GM19328 (cell line): ENCODE data around the gene STARD7.
"Not testable (repeated sequence)": the region's sequence is repeated elsewhere in the genome, so short reads cannot be mapped to it uniquely, and the experiment has no call there.

Experiments
- ATAC-seq: cut with Tn5 transposase; IDR thresholded peaks from one replicate; pipeline ENCODE4 v1.9.1; 2021; ENCODE audit warnings: mild to moderate bottlenecking, moderate library complexity; ENCODE audit not compliant: unreplicated experiment

STARD7 gene

DNA sequence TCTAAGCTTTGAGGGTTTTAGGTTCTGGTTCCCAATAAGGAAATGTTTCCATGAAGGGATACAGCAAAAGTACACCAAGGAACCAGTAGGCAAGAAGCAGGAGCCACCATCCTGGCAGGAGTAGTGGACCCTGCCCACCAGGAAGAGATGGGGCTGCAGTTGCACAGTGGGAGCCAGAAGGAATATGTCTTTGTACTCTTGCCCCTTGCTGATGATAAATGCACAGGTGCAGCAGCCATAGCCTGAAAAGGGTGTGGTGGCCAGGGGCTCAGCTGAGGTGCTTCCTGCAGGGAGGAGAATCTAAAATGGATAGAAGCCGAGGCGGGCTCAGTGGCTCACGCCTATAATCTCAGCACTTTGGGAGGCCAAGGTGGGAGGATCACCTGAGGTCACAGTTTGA, 29.6 kb upstream of the STARD7 start:
- ATAC-seq: no peak

DNA sequence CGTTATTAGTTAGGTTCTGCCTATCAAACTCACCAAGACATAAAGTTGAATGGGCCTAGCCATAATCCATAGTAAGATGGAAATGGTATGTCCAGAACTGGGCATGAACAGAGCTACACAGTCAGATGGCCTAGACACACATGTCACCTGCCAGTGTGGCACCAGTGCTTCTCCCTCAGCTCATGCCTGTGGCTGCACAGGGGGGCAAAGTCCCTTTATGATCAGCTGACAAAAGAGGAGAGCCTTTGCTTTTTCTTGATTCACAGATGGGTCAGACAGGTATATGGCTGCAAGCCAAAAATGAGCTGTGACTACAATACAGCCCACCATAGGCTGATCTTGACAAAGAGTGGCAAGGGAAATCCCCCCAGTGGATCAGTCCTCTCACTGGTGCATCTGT, 28.3 kb upstream of the STARD7 start:
- no peak for ATAC-seq

DNA sequence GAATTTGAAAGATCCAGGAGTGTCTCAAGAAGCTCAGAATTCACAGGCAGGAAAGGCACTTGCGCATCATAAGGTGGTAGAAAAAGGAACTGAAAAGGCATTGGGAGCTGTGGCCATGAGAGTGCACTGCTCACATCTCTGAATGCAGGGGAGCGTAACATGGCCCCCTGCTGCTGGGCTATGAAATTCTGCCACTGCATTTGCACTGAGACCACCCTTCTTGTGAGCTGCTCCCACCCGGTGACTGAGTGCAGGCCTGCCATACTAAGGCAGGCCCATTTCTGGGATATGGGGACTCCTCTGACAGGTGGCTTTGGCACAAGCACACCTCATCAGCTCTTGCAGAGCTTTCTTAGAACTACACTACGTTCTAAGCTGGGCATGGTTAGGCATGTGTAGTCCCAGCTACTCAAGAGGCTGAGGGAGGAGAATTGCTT, 25.3 kb upstream of the STARD7 start:
- ATAC-seq: peak; percentile 77

DNA sequence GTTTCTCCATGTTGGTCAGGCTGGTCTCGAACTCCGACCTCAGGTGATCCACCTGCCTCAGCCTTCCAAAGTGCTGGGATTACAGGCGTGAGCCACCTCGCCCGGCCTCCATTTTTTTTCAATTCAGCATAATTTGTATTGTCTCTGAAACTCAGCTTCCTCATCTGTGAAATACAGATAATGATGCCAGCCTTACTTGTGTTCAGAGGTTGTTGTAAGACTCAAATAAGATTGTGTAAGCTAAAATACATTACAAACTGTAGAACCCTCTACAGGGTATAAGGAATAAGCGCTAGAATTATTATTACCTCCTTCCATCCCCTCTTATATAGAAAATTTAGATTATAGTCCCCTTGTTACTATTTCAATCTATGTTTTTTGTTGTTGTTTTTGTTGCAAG, 24.8 kb upstream of the STARD7 start:
- no peak for ATAC-seq

DNA sequence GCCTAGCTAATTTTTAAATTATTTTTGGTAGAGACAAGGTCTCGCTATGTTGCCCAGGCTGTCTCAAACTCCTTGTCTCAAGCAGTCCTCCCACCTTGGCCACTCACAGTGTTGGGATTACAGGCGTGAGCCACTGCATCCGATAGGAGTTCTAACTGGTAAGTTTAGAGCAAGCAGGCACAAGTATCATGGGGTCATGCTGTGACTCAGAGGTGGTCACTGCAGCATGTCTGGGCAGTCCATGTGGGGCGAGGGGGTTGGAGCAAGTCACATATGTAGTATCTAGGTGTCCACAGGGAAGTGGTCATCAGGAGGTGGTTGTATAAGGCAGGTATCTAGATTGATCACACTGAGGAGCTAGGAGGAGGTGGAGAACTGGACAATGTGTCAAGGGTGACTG, 22.7 kb upstream of the STARD7 start:
- no peak for ATAC-seq

DNA sequence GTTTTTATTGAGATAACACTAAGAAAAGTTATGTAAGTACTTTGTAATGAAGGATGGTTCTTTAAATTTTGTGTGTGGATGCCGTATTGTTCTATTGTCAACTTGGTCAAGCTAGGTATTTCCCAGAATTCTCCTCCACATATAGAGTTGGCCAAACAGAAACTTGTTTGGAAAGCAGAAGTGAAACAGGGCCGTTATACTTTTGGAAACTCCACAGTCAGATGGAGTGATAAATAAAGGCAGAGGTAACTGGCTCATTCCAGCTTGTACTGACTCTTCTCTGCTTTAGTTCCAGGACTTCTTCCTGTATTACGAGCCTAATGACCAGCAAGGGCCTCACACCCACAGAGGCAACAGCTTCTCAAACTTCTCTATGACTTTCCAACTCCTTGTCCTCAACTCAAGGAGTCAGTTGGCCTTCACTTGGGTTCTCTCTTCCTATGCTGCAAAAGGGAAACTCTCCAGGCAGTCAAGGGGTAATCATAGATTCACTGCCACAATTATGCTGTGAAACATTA, 16.4 kb upstream of the STARD7 start:
- no peak for ATAC-seq

DNA sequence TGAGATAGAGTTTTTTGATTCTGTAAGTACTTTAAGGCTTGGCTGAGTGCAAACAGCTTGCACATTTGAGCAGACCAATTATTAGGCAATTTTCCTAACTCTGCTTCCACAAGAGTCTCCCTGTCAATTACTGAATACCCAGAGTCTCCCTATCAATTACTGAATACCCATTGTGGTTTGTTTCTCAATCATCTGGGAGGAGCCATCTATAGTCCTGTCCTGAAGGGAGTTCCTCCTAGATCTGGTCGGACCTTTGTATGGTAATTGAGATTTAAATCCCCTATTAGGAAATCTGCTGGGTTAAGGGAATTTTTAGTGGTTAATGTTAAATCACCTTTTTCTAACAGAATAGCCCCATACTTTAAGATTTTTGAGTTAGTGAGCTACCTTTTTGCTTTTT, 12.5 kb upstream of the STARD7 start:
- not testable (repeated sequence) for ATAC-seq

DNA sequence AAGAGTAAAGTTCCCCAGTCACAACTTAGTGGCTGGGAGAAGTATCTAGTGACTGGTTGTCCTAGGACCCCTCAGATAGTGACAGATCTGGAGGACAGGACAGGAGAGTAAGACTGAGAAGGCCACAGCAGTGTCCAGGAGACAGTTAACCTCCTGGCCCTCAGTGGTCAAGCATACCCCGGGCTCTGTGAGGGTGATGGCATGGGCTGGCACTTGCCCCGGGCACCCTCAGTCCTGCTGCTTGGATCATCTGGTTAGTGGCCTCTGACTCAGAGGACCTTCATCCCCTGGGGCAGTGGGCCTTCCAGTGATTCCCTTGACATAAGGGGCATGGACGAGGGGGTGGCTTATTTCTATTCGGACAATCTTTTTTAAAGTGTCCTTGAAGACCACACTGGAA, 11.3 kb upstream of the STARD7 start:
- ATAC-seq: not testable (repeated sequence)

DNA sequence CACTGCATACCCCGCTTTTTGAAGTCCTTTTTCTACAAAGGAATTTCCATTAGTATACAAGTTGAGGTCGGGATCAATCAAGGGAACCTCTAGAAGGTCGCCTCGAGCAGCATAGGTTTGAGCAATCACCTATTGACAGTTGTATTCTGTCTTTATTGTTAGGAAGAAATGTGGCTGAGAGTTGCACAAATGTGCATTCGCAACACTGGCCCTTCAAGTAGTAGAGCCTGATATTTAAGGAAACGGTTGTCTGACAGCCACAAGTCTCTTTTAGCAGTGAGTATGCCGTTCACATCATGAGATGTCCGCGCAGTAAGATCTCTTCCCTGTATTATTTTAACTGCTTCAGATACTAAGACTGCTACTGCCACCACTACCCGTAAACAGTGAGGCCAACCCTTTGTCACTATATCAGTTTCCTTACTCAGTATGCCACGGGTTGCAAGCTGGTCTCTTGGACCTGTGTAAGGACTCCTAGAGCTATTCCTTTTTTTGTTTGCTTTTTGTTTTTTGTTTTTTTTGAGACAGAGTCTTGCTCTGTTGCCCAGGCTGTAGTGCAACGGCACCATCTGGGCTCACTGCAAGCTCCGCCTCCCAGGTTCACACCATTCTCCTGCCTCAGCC, 10.0 kb upstream of the STARD7 start:
- ATAC-seq: no peak

DNA sequence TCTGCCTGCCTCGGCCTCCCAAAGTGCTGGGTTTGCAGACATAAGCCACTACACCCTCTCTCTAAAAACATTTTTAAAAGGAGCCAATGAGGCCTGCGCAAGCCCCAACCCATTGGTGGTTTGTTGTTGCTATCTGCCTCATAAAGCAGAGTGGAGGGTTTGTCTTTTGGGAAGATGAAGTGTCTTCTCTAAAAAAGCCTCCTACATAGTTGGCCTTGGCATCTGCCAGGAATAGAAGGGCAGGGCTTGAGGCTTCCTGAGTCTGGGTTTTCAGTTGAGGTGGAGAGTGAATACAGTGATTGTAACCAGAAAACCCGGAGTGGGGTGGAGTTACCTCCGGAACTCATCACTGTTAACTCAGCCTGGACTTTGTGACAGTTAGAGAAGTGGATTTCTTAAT, 5.9 kb upstream of the STARD7 start:
- no peak for ATAC-seq

DNA sequence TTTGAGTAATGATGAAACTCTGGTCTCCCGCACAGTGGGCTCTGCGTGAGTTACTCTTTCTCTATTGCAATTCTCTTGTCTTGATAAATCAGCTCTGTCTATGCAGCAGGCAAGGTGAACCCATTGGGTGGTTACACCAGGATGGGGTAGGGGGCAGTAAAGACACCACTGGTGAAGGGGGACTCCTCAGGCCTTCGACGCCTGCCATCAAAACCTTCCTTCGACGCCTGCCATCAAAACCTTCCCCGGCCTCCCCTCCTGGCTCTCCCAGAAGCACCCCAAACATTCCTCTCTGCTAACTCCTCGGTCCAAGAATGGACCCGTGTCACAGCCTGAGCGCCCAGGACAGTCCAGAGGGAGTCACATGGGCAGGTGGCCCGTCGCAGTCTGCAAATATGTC, 4.8 kb upstream of the STARD7 start:
- ATAC-seq: no peak

DNA sequence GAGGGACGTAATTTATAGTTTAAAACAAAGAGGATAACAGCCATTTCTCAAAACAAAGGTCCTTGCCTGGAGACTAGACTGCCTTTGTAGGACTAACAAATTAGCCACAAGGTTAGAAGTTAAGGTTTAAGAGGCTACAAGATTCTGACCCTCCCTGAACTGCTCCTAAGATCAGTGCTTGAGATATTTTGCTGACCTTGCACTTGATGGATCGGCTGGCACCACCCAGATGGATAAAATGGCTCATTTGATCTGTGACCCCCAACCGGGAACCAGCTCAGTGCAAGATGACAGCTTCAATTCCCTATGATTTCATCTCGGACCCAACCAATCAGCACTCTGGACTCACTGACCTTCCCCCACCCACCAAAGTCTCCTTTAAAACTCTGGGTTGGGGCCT, 3.7 kb upstream of the STARD7 start:
- no peak for ATAC-seq

DNA sequence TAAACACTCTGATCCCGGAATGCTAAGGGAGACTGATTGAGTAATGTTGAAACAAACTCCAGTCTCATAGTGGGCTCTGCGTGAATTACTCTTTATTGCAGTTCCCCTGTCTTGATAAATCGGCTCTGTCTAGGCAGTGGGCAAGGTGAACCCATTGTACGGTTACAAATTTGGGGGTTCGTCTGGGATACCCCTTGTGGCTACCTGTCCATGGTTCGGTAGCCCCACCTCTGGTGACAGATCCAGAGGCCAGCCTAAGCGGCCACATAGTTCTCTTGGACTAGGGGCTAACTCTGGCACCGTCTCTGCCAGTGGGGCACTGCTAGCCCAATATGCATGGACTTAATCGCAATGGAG, 1.1 kb upstream of the STARD7 start:
- no peak for ATAC-seq

DNA sequence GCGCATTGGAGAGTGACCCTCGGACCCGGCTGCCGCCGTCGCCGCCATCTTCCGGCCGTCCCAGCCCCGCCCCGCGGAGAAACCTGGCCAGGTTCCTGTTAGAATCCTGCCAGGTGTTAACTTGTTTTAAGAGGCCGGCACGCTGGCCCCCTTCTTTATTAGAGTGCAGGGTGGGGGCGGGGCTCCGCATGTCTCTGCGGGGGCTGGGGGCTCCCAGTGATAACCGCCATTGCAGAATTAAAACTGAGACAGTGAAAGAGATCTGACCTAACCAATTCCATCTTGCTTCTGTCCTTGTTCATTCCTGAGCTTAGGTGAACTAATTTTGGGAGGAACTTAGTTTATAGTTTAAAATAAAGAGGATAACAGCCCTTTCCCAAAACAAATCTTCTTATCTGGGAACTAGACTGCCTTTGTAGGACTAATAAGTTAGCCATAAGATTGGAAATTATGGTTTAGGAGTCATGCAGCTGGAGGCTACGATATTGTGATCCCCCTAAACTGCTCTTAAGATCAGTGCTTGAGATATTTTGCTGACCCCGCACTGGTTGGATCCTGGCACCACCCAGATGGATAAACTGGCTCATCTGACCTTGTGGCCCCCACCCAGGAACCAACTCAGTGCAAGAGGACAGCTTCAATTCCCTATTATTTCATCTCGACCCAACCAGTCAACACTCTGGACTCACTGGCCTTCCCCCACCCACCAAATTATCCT, 543 bp upstream of the STARD7 start:
- no peak for ATAC-seq

DNA sequence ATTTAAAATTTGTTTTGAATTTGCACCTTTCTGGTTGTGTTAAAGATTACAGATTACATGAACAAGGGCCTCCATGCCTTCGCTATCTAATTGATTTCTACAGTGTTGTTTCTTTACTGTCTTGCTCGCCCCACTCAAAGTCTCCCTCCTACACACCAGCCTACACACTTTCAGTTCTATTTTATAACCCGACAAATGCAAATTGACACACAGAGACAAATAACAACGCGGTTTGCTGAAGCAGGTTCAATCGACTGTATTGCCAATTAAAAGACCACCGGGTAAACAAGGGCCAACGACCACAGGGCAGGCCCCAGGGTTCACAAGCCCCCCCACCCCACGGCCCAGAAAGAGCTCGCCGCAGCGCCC, 869 bp downstream of the STARD7 start:
- ATAC-seq: no peak

DNA sequence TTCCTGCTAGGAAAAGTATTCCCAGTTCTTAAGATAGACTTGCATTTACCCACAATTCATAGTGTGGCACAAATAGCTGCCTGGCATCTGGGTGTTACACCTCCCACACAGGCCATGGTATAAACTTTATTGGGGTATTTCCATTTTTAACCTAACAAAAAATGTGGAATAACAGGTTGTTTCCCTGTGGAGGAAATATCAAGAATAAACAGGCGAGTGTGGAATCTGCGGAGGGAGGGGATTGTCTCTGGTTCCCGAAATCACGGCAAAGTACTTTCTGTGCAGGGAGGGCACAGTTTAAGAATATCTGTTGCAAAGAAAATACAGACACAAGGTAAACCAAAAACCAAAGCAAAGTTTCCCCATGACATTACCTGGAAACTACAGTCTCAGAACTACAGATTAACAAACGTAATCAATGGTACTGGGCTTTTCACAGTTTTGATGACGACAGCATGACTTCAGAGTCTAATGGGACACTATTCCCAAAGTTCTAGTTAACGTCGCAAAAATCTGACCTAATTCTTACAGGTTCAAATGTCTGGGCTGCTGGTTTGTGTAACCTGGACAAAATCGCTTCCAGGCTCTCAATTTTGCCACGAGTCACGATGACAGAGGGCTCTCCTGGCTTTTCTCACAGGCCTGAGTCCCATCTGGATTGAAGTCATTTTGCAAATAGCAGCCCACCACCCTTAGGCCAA, 1.4 kb downstream of the STARD7 start:
- no peak for ATAC-seq

DNA sequence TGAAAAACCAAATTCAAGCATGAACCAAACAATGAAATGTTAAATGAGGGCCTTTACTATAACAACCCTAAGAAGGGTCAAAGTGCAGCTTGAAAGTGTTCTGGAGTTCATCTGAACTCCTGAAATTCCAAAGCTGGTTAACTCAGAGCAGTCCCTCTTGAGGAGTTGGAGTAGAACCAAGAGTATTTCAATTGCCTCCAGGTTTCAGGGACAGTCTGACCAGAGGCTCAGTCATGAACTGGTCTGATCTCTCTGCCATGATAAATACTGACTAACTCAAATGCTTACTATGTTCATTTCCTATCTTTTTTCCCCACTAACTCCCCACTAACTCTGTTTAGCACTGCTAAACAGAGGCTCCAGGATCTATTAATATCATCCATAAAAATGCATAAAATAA, 2.7 kb downstream of the STARD7 start:
- no peak for ATAC-seq

DNA sequence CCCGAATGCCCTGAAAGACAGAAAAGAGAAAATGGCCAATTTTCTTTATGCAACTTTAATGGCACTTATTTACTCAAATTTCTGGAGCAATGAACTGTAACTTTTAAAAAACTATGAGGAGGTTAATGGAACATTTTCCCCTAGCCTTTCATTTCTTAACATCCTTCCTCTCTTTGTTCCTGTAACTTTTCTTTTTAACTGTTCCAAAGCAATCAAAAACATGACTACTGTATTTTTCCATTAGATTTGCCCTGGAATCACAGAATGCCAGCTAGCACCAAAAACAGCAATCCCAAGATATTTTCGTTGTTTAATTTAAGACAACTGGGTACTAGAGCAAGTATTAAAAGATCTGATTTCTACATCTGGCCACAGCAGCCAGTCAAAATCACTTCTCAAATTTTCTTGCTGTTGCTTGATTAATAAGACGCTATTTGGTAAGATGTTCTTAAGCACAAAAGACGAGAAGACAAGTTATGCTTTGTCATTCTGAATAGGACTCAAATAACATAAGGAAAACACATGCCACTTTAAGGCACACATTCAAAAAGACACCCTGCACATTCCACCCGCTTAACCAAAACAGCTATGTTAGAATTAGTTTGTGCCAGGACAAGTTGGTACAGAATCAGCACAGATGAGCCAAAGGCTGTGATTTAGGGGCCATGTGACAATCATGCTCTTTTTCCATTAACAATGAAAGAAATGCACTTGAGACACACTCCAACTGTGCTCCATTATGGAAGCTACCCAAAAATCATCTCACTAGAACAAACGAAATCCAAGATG, 3.6 kb downstream of the STARD7 start:
- ATAC-seq: no peak

DNA sequence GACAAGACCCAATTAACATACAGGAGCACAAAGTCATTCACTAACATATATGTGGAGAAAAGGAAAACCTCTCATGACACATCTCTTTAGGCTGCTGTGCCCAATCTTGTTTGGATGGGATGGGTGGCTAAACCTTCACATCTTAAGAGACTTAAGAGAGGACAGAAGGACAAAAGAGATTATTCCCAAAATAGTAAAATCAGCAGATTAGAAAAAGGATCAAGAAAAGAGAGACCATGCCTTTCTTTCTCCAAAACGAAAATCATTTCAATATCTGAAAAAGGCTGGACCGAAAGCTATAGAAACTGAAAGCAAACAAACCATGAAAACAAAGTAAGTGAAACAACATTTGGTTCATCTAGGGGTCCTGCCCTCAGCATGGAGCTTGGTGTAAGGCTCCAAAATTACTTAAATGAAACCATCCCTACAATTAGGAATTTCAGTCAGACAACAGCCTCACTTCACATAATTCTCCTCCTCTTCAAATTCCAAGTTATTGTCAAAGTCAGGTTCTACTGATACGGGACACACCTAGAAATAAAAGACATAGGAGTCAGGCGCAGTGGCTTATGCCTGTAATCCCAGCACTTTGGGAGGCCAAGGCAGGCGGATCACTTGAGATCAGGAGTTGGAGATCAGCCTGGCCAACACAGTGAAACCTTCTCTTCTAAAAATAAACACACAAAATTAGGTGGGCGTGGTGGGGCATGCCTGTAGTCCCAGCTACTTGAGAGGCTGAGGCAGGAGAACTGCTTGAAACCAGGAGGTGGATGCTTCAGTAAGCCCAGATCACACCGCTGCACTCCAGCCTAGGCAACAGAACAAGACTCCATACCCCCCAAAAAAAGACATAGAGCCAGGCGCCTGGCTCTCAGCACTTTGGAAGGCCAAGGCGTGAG, 5.2 kb downstream of the STARD7 start:
- ATAC-seq: no peak

DNA sequence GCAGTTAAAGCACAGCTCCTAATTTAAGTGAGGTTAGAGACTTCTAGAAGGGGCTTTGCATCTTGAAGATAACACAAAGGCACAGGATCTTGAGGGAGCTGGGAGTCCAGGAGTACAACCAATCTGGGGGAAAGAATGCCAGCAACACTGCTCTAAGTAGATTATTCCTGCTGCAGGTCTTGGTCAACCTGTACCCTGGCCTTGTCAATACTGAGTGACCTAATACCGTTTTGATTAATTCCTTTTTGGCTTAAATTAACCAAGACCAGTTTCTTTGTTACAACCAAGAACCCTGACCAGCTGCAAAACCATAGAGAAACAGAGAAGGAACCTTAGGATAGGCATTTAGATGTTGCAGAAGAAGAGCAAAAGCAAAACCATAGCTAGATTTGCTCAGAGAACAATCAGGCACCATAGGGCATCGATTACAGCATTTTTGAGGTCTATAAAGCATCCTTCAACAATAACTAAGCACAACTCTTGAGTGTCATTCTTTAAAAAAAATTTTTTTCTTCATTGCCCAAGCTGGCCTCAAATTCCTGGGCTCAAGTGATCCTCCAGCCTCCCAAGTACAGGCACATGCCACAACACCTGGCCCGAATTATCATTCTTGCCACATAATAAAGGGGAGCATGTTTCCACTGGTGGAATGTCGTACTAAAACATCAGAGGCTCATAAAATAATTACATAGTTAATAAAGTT, 6.3 kb downstream of the STARD7 start:
- ATAC-seq: no peak
